HG02623 (cell line): ENCODE results near the gene DZIP3.
"Not testable (repeated sequence)": the region's sequence is repeated elsewhere in the genome, so short reads cannot be mapped to it uniquely, and the experiment has no call there.

Source experiments
- ATAC-seq: cut with Tn5 transposase; IDR thresholded peaks from one replicate; pipeline ENCODE4 v1.9.1; 2021; ENCODE audit warnings: moderate library complexity; ENCODE audit not compliant: unreplicated experiment

The DZIP3 gene

DNA sequence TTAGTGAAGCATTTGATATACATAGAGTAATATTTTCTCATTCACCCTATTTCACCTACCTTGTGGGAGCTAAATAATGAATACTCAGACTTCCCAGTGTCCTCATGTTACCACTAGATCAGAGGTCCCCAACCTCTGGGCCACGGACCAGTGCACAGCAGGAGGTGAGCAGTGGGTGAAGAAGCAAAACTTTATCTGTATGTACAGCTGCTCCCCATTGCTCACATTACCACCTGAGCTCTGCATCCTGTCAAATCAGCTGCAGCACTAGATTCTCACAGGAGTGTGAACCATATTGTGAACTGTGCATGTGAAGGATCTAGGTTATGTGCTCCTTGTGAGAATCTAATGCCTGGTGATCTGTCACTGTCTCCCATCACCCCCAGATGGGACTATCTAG, 88.3 kb downstream of the DZIP3 start:
- no peak for ATAC-seq

DNA sequence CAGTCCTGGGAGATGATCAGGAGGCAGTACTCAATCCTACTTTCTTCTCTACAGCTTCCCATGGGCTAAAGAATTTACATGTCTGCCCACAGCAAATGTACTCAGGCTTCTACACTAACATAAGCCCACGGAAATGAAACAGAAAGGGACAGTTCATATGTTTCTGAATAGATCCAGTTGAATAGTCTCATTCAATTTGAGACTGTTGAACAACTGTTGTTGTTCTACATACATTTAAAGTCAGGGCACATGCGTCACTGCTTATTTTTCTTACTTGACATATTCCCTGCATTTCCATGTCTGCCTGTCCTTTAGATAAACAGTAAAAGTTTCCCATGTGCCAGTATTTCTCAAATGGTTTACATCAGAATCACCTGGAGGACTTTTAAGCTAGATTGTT, 102.8 kb downstream of the DZIP3 start:
- not testable (repeated sequence) for ATAC-seq

DNA sequence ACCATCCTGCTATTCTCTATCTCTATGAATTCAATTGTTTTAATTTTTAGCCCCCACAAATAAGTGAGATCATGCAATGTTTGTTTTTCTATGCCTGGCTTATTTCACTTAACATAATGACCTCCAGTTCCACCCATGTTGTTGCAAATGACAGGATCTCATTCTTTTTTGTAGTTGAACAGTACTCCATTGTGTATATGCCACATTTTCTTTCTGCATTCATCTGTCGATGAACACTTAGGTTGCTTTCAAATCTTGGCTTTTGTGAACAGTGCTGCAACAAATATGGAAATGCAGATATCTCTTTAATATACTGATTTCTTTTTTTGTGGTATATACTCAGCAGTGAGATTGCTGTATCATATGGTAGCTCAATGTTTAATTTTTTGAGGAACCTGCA, 108.9 kb downstream of the DZIP3 start:
- ATAC-seq = no peak

DNA sequence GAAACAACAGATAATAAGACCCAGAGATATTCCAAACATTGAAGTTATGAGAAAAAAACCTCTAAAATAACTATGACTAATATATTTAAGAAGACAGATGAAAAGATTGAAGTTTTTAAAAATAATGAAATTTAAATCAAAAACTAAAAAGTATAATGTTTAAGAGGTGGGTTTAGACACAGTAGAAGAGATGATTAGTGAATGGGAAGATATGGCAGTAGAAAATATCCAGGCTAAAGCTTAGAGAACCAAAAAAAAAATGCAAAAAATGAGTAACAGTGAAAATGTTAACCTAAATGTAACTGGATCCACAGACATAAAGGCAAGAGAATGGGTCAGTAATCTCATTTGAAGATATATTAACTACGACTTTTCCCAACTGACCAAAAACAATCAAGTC, 115.5 kb downstream of the DZIP3 start:
- ATAC-seq = no peak

DNA sequence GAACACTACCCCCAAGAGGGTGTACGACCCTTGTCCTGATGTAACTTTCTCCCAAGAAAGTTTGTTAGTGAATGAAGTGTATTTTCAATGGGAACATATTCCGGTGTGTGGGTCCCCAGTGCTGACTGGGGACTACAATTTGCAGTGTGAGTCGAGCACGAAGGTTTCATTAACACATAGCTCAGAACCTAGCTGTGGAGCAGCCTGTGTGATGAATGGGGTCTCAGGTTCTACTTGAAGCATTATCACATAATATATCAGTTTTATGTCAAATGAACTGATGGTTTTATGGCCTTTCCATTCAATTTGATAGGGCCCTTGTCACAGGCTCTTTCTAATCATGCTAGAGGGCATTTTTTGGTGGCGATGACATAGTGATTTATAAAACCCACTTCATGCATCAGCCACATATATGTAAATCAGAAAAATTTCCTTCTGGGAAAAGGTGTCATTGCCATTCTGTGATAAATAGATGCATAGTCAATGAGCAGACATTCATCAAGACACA, 123.5 kb downstream of the DZIP3 start:
- ATAC-seq = no peak

DNA sequence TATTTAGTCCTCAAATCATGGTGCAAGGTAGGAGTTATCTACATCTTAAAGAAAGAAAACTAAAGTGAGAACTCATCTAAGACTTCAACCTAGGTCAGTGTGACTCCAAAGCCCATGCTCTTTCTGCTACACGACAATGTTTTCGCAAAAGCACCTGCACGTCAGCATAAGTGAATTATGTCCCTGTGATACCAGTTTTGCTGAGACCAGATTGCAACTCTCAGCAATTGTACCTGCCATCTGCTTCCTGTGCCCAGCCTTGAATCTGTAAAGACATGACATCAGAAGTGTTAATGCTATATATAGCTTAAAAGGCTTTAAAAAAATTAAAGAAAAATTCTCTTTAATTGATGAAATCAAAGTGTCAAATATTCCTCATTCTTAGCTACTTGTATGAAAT, 124.3 kb downstream of the DZIP3 start:
- ATAC-seq = no peak

DNA sequence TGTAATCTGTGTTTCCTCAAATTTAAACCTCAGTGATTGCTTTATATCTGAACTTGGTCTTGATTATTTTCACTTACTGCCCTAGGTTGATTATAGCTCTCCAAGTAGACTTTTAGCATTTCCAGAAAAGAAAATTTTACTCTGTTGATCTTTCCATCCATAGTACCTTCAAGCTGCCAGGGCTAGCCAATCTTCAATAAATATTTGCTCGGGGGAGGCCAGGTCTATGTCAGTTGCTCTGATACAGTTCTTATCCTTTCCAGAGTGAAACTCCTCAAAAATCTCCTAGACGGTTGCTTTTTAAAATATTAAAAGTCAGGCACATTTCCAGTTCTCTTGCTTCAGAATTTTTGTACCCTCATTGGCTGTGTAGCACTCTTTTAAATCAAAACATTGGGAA, 128.9 kb downstream of the DZIP3 start:
- ATAC-seq = no peak

DNA sequence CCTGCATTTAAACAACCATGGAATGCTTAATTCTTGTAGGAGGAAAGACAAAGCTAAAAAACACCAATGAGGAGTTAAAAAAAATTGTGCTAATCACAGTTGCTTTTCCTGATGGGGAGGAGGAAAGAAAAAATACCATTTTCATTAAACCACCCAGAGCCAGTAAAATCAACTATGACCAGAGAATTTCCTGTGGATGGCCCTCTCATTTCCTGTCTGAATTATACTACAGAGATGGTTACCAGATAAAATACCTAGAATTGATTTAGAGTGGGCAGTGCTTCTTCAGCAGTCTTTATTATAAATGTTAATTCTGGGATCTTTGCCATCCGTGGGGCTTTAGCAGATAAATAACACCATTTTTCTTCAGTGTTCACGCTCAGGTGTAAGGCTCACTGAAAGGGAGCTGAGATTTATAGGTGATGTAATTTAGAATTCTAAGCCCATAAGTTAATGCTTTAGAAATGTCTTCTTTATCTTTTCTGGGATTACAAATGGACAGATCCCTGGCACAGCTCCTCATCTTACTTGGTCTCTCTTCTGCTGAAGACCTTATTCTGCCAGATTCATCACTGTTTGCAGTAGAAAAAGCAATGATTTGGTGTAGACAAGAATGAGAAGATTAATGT, 129.8 kb downstream of the DZIP3 start:
- ATAC-seq = no peak

DNA sequence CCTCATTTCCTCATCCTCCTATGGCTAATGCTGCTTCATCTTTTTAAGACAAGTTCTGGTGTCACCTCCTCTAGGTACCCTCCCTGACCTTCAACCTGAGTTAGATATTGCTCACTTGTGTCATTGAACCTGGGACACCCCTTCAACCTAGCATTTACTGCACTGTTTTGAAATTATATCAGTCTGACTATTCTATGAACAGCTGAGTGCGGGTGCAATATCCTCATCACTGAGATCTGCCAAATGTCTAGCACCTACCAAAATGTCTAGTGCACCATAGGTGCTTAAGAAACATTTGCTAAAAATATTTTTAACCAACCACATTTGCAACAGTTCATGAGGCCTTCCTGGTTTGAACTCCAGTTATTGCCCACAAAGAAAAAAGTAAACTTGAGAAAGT, 133.2 kb downstream of the DZIP3 start:
- no peak for ATAC-seq

DNA sequence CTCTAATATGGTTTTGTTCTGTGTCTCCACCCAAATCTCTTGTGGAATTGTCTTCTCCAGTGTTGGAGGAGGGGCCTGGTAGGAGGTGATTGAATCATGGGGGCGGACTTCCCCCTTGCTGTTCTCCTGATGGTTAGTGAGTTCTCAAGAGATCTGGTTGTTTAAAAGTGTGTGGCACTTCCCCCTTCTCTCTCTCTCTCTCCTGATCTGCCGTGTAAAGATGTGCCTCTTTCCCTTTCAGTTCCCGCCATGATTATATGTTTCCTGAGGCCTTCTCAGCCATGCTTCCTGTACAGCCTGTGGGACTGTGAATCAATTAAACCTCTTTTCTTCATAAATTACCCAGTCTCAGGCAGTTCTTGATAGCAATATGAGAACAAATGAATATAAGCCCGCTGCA, 134.6 kb downstream of the DZIP3 start:
- ATAC-seq = no peak

DNA sequence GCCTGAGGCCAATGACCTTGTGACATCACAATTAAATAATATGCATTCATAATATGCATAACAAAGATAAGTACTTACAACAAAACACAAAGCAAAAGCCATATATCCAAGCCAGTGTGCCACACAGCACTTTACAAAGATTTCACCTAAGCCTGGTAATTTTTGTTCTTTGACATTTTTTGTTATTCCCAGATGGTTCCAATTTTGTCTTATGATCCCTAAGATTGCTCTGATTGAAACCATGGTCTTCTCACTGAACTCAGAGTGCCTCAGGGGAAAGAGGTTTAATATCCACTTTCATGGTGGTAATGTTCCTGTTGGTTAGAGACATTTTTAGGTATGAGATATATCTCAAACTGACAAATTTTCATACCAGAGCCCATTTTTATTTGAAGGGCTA, 138.6 kb downstream of the DZIP3 start:
- ATAC-seq = no peak

DNA sequence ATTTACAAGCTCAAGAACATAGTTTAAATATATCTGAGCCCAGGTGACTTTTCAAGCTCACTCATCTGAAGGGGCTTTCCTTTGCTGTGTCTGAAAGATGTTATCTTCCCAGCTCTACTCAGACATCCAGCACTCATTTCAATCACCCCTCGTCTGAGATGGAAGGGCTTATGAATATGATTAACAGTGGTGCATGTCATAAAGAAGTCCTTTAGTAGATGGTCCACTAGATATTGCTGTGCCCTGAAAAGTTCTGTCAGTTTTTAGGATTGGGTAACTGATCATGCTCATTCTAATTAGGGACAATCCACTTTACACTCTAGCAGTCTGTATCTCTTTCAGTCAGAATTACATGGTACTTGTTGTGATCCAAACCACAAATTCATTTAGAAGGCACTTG, 139.4 kb downstream of the DZIP3 start:
- ATAC-seq = no peak

DNA sequence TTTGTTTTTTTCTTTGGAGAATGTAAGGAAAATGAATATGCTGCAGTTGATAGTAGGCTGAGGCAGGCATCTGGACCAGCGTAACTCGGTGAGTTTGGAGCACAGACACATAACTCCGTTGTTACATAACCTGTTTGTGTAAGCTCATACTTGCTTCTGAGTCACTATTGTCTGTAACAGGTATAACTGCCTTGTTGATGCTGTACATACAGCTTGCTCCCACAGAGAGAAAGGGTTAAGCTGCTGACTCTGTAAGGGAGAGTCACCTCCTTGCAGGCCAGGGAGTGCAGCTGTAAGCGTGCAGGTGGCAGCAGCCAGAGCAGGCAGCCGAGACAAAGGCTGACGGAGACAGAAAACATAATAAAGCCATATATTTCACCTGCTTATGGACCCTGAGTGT, 147.3 kb downstream of the DZIP3 start:
- no peak for ATAC-seq

DNA sequence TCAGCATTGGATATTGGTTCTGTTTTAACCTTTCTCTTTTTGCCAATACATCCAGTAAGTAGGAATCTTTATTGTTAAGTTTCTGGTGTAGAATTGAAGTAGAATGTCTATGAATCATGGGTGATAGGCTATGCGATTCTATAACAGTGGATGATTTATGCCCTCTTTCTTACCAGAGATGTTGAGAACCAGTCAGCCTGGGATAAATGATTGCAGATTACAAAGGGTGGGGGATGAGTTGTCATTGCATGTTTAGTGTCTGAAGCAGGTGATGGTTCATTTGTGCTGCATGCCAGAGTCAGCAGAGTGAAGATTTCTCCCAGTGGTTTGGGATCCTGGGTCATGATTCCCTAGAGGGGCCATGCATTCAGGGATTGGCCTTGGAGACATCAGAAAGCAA, 153.4 kb downstream of the DZIP3 start:
- no peak for ATAC-seq
